ENCODE measurements around the gene CPEB4. TPM values are rescaled to one million over a fixed set of nuclear protein-coding genes. Genes with fewer than 3 reads are reported as not detected.

Gene CPEB4
- total RNA-seq (100 to 1,000 TPM in 1 of 5 donors, 10 to 100 TPM in 3, 1 to 10 TPM in 1; 6.7 to 115 (median 61.0) TPM), polyA plus RNA-seq (10 to 100 TPM in 1 of 3 donors, 1 to 10 TPM in 2; 3.5 to 14.5 (median 8.3) TPM)
- long read RNA-seq, donor 1, partial matches to known transcripts: 0 of 1 reads
- long read RNA-seq, donor 1, other reads (novel, unspliced or antisense): 0 of 1 reads
- long read RNA-seq, donor 2, partial matches to known transcripts: 0 of 1 reads
- long read RNA-seq, donor 2, other reads (novel, unspliced or antisense): 0 of 1 reads
- long read RNA-seq, donor 3: 0 reads
- long read RNA-seq, donor 4: 0 reads
- long read RNA-seq, donor 5, full-length matches to known transcripts: 5 of 5 reads
- long read RNA-seq, donor 5, partial matches to known transcripts: 0 of 5 reads
- long read RNA-seq, donor 5, other reads (novel, unspliced or antisense): 0 of 5 reads
- long read RNA-seq, donor 6, full-length matches to known transcripts: 2 of 7 reads
- long read RNA-seq, donor 6, partial matches to known transcripts: 5 of 7 reads
- long read RNA-seq, donor 6, other reads (novel, unspliced or antisense): 0 of 7 reads
- long read RNA-seq, donor 7: 0 reads
- long read RNA-seq, donor 8: 0 reads
- long read RNA-seq, donor 9, partial matches to known transcripts: 0 of 2 reads
- long read RNA-seq, donor 9, other reads (novel, unspliced or antisense): 0 of 2 reads
- long read RNA-seq, donor 10: 0 reads

DNA sequence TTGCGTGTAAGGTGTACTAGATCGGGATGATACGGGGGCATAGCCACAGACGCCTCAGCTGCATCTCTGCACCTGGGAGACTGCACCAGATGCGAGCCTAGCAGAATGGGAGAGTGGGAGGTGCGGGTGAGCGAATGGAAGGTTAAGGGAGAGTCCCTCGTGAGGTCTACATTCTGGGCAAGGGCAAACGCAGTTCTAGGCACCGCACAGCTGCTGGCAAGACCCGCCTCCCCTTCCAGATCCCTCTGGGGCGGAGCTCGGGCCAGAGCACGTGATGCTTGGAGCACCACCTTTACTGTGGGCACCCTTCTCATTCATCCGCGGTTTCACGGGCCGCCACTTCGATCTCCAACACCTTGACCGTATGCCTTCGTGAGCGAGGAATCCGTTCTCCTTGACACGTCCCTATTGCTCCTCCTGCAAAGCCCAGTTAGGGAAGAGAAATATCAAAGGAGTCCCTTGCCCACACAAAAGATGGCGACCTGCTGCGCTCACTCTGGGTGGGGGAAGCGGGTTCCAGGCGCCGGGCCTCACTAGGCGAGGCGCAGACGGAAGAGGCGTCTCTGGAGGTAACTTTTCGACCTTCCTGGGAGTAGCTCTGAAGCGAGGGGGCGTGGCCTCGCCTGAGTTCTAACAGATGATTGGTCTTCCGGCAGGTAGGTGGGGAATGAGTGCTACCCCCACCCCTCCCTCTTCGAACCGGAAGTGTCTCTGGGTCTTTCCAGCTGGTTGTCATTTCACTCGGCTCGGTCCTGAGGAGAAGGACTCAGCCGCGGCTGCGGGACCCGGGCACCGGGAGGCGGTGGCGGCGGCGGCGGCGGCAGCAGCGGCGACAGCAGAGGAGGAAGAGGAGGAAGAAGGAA is at the start of gene CPEB4:
TSS of gene CPEB4 (plus strand) at position 740 of the 863 bp plus-strand sequence. CDS start 1,385 bp downstream, outside the sequence.
- no peaks in the 10 kb centered on the region for H3K9me3 ChIP-seq
- TF ChIP-seq POLR2AphosphoS5 (IDR thresholded peaks at IDR 0.05) (peak; percentile 97 to 99 (median 99)), EP300 (IDR thresholded peaks at IDR 0.05) (no peak), POLR2A (IDR thresholded peaks at IDR 0.05) (peak in 2 of 4 donors; percentile 98 to 99)
- TF ChIP-seq, protein P1, sequence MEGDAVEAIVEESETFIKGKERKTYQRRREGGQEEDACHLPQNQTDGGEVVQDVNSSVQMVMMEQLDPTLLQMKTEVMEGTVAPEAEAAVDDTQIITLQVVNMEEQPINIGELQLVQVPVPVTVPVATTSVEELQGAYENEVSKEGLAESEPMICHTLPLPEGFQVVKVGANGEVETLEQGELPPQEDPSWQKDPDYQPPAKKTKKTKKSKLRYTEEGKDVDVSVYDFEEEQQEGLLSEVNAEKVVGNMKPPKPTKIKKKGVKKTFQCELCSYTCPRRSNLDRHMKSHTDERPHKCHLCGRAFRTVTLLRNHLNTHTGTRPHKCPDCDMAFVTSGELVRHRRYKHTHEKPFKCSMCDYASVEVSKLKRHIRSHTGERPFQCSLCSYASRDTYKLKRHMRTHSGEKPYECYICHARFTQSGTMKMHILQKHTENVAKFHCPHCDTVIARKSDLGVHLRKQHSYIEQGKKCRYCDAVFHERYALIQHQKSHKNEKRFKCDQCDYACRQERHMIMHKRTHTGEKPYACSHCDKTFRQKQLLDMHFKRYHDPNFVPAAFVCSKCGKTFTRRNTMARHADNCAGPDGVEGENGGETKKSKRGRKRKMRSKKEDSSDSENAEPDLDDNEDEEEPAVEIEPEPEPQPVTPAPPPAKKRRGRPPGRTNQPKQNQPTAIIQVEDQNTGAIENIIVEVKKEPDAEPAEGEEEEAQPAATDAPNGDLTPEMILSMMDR (IDR thresholded peaks at IDR 0.05): no peak
- peaks cover 21 to 81% (median 58%) of the 10 kb centered on the region in 4 donors for H3K4me1 ChIP-seq
- no peaks in the 10 kb centered on the region for H3K27me3 ChIP-seq
- no peaks in the 10 kb centered on the region for H3K36me3 ChIP-seq
- WGBS, 5 donors: 4 to 6% (median 4%) methylated on average over 31 to 55 of the region's 55 CpGs
- DNase-seq: peak; percentile 99 to 100
- H3K4me3 ChIP-seq: peak within 1 kb of the TSS; percentile 78 to 89 (median 82)
- intact Hi-C loops (cut with DNase I; ENCODE audit: low total_unique reads): no loop called here
- peak within 1 kb of the TSS; percentile 82 to 94 (median 90) for H3K27ac ChIP-seq

DNA sequence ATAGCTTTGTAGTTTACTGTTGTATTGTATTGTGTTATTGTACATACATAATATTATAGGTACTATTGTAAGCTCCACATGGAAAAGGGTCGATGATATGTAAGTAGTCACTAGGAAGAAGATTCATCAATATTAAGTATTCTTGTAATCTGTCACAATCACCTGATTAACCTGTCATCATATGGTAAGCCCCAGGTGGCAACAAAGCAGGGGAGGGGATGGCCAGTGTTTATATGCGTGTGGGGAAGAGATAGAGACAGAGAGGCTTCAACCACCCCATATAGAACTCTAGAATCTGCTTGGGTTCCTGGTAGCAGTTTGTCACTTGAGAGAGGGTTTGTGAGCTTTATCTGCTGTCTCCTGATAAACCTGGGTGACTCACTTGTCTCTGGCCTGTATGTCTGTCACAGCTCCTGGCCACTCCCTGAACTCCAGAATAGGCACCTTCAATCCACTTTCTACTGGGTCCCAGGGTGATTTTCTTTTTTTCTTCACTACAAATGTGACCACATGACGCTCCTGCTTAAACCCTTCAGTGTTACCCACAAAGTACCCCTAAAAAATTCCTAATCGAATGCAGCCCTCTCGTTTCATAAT is 48.9 kb upstream of the CPEB4 start:
- intact Hi-C loops (cut with DNase I; ENCODE audit: low total_unique reads): no loop called here

DNA sequence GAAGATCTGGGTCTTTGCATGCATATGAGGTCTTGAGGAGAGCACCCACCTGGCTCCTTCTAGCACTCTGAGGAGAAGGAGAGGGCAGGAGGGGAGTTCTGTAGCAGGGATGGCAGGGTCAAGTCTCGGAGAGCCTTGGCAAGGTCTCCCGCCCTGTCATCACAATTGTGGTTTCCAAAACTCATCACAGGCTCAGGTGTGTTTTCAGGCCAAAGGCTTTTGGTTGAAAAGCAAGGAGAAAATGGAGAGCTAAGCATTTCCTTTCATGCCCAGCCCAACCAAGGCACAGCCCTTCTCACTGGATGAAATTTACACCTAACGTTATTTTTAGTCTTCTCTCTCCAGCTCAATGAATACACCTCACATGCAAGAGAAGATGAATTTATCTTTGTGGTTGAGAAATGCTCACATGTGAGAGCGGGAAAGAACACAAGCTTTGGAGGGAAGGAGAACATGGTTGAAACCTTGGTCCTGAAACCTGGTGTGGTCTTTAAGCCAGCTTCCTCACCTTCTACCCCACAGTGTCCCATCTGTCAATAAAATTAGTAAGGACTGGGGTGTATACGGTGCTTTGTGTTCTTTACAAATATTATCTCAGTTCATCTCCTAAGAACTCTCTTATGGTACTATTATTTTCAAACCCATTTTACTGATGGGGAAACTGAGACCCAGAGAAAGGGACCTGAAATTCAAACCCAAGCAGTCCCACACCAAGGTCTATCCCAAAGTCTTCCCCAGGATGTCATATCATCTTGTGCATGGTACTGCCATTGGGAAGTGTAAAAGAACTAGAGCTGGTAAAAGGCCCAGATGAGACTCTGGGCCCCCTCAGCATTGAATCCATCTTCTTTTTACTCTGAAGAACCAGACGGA is 47.8 kb upstream of the CPEB4 start:
- H3K36me3 ChIP-seq: no peaks in the 10 kb centered on the region
- H3K9me3 ChIP-seq: no peaks in the 10 kb centered on the region
- no peak overlapping the region for H3K4me3 ChIP-seq
- no peaks in the 10 kb centered on the region for H3K4me1 ChIP-seq
- TF ChIP-seq, protein P1 (IDR thresholded peaks at IDR 0.05): no peak
- no peak for TF ChIP-seq POLR2A (IDR thresholded peaks at IDR 0.05)
- no peak for TF ChIP-seq EP300 (IDR thresholded peaks at IDR 0.05)
- TF ChIP-seq POLR2AphosphoS5 (IDR thresholded peaks at IDR 0.05): no peak
- DNase-seq: no peak
- H3K27me3 ChIP-seq: no peaks in the 10 kb centered on the region
- 76 to 89% (median 84%) methylated on average over 6 of the region's 6 CpGs for WGBS, 5 donors
- intact Hi-C loops (cut with DNase I; ENCODE audit: low total_unique reads): no loop called here
- no peak overlapping the region for H3K27ac ChIP-seq

More for the DNA sequence above, 48.9 kb upstream of the CPEB4 start:
- WGBS, 5 donors: 55 to 71% (median 67%) methylated on average over 5 of the region's 5 CpGs
- TF ChIP-seq POLR2A (IDR thresholded peaks at IDR 0.05) (no peak), POLR2AphosphoS5 (IDR thresholded peaks at IDR 0.05) (no peak), EP300 (IDR thresholded peaks at IDR 0.05) (no peak)
- TF ChIP-seq, protein P1 (IDR thresholded peaks at IDR 0.05): no peak
- DNase-seq: peak in 1 of 2 donors; percentile 42
- Histone ChIP-seq H3K36me3 (no peaks in the 10 kb centered on the region), H3K27ac (no peak overlapping the region), H3K4me3 (no peak overlapping the region), H3K4me1 (peaks cover 0 to under 1% (median 0%) of the 10 kb centered on the region in 4 donors), H3K27me3 (no peaks in the 10 kb centered on the region), H3K9me3 (no peaks in the 10 kb centered on the region)
